Measurements from ENCODE around the gene MACROD2.

DNA sequence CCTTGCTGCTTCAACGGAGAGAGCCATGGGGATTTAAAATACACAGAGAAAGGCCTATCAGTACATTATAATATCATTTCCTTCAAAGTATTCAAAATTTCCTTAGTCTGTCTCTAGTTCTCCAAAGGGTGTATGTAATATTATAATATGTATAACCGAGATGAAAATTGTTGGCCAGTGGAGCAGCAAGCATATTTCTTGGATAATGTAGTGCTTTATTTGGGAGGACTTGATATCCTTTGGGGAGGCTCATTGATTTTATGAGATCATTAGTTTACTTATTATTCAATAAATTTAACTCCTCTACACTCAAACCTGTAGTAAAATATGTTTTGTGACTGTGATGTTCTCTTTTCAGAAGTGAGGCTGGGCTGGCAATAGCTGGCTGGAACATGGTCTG lies 1145.0 kb downstream of the MACROD2 start:
- TF ChIP-seq, protein P1, sequence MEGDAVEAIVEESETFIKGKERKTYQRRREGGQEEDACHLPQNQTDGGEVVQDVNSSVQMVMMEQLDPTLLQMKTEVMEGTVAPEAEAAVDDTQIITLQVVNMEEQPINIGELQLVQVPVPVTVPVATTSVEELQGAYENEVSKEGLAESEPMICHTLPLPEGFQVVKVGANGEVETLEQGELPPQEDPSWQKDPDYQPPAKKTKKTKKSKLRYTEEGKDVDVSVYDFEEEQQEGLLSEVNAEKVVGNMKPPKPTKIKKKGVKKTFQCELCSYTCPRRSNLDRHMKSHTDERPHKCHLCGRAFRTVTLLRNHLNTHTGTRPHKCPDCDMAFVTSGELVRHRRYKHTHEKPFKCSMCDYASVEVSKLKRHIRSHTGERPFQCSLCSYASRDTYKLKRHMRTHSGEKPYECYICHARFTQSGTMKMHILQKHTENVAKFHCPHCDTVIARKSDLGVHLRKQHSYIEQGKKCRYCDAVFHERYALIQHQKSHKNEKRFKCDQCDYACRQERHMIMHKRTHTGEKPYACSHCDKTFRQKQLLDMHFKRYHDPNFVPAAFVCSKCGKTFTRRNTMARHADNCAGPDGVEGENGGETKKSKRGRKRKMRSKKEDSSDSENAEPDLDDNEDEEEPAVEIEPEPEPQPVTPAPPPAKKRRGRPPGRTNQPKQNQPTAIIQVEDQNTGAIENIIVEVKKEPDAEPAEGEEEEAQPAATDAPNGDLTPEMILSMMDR (IDR thresholded peaks at IDR 0.05; ENCODE audit: low read depth, low read length, missing input control): no peak
- TF ChIP-seq RAD21 (IDR thresholded peaks at IDR 0.05) (no peak), JUND (IDR thresholded peaks at IDR 0.05) (no peak), GABPA (IDR thresholded peaks at IDR 0.05 in 1 of 2, conservative IDR thresholded peaks at IDR 0.05 in 1 of 2) (no peak), YY1 (IDR thresholded peaks at IDR 0.05) (no peak), TAF1 (conservative IDR thresholded peaks at IDR 0.05) (no peak), FOXA1 (IDR thresholded peaks at IDR 0.05) (no peak), EGR1 (IDR thresholded peaks at IDR 0.05; ENCODE audit: low read depth in 2 of 2) (no peak), HNF4A (conservative IDR thresholded peaks at IDR 0.05) (no peak), SP1 (IDR thresholded peaks at IDR 0.05) (no peak)
- TF ChIP-seq, protein P2, sequence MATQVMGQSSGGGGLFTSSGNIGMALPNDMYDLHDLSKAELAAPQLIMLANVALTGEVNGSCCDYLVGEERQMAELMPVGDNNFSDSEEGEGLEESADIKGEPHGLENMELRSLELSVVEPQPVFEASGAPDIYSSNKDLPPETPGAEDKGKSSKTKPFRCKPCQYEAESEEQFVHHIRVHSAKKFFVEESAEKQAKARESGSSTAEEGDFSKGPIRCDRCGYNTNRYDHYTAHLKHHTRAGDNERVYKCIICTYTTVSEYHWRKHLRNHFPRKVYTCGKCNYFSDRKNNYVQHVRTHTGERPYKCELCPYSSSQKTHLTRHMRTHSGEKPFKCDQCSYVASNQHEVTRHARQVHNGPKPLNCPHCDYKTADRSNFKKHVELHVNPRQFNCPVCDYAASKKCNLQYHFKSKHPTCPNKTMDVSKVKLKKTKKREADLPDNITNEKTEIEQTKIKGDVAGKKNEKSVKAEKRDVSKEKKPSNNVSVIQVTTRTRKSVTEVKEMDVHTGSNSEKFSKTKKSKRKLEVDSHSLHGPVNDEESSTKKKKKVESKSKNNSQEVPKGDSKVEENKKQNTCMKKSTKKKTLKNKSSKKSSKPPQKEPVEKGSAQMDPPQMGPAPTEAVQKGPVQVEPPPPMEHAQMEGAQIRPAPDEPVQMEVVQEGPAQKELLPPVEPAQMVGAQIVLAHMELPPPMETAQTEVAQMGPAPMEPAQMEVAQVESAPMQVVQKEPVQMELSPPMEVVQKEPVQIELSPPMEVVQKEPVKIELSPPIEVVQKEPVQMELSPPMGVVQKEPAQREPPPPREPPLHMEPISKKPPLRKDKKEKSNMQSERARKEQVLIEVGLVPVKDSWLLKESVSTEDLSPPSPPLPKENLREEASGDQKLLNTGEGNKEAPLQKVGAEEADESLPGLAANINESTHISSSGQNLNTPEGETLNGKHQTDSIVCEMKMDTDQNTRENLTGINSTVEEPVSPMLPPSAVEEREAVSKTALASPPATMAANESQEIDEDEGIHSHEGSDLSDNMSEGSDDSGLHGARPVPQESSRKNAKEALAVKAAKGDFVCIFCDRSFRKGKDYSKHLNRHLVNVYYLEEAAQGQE (IDR thresholded peaks at IDR 0.05): no peak
- TF ChIP-seq, protein P3, sequence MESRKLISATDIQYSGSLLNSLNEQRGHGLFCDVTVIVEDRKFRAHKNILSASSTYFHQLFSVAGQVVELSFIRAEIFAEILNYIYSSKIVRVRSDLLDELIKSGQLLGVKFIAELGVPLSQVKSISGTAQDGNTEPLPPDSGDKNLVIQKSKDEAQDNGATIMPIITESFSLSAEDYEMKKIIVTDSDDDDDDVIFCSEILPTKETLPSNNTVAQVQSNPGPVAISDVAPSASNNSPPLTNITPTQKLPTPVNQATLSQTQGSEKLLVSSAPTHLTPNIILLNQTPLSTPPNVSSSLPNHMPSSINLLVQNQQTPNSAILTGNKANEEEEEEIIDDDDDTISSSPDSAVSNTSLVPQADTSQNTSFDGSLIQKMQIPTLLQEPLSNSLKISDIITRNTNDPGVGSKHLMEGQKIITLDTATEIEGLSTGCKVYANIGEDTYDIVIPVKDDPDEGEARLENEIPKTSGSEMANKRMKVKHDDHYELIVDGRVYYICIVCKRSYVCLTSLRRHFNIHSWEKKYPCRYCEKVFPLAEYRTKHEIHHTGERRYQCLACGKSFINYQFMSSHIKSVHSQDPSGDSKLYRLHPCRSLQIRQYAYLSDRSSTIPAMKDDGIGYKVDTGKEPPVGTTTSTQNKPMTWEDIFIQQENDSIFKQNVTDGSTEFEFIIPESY (IDR thresholded peaks at IDR 0.05): no peak
- TF ChIP-seq, protein P4, sequence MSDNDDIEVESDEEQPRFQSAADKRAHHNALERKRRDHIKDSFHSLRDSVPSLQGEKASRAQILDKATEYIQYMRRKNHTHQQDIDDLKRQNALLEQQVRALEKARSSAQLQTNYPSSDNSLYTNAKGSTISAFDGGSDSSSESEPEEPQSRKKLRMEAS (IDR thresholded peaks at IDR 0.05): no peak
- TF ChIP-seq, protein P5, sequence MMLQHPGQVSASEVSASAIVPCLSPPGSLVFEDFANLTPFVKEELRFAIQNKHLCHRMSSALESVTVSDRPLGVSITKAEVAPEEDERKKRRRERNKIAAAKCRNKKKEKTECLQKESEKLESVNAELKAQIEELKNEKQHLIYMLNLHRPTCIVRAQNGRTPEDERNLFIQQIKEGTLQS (IDR thresholded peaks at IDR 0.05): no peak

All from liver (tissue), 3 donors.